Stomach (tissue), 9 donors: ENCODE data around the gene SMIM38. TPM values are rescaled to one million over a fixed set of nuclear protein-coding genes. Genes with fewer than 3 reads are reported as not detected.
"Not testable (repeated sequence)": the region's sequence is repeated elsewhere in the genome, so short reads cannot be mapped to it uniquely, and the experiment has no call there.

Source experiments
- DNase-seq, 2 donors: peaks; one replicate each; pipeline versions ENCODE4 v3.0.0 to v3.0.0-alpha.2; 2013 to 2019
- H3K27ac ChIP-seq, 5 donors: fragments of 200-600 bp in 4 of 5; sonication (generic) in 4 of 5; one replicate each; pipeline ENCODE4 v1.5.1; 2013 to 2019; ENCODE audit warnings: mild to moderate bottlenecking in 1 of 5, moderate library complexity in 1 of 5
- H3K27me3 ChIP-seq, 3 donors: fragments of 200-600 bp; sonication (generic); one replicate each; pipeline ENCODE4 v1.5.1; 2017 to 2019; ENCODE audit warnings: mixed run types in 1 of 3
- H3K36me3 ChIP-seq, 4 donors: fragments of 200-600 bp; sonication (generic); 1 replicate in 3 of 4; 2 replicates in 1 of 4; pipeline ENCODE4 v1.5.1; 2016 to 2019
- H3K4me1 ChIP-seq, 4 donors: fragments of 200-600 bp; sonication (generic); one replicate each; pipeline ENCODE4 v1.5.1; 2016 to 2019
- H3K4me3 ChIP-seq, 4 donors: fragments of 200-600 bp; sonication (generic) in 3 of 4; one replicate each; pipeline ENCODE4 v1.5.1; 2016 to 2019; ENCODE audit warnings: mild to moderate bottlenecking in 1 of 4
- H3K9me3 ChIP-seq, 4 donors: fragments of 200-600 bp; sonication (generic); one replicate each; pipeline ENCODE4 v1.5.1; 2016 to 2019
- EP300 ChIP-seq: sonication (generic); formaldehyde crosslinking; IDR thresholded peaks from one replicate; pipeline ENCODE4 v1.6.1; 2017; ENCODE audit warnings: antibody characterized with exemption
- POLR2A ChIP-seq, 4 donors: fragments of 450-650 bp; IDR thresholded peaks; one replicate each; pipeline ENCODE4 v1.6.1; 2016; ENCODE audit warnings: antibody characterized with exemption in 4 of 4, control low read depth in 2 of 4, mild to moderate bottlenecking in 1 of 4, moderate library complexity in 1 of 4
- POLR2AphosphoS5 ChIP-seq, 3 donors: sonication (generic); formaldehyde crosslinking; IDR thresholded peaks; one replicate each; pipeline ENCODE4 v1.6.1; 2016; ENCODE audit warnings: antibody characterized with exemption in 3 of 3
- WGBS, 5 donors: extraction: QIAGEN DNeasy Blood & Tissue Kit in 3 of 5; methylation state at CpG; one replicate each; pipeline versions ENCODE4 v1.1.5 to v1.1.7; 2013 to 2018; 5-methylcytosine and 5-hydroxymethylcytosine counted together
- intact Hi-C: fragments of 100-400 bp; cut with DNase I; formaldehyde crosslinking; loops from one replicate; pipeline ENCODE4 v1.15.1; 2023; ENCODE audit warnings: low total_unique reads
- polyA plus RNA-seq, 3 donors: library from polyadenylated mRNA; stranded (reverse); fragments of 200-250 nt; gene quantifications; one replicate each; pipeline ENCODE4 v1.2.3, GENCODE V29; 2013
- total RNA-seq, 5 donors: library from RNA; depleted of rRNA; stranded (reverse); fragments of >200 nt; gene quantifications; one replicate each; pipeline versions ENCODE4 v1.1.0 to v1.2.3, GENCODE V29; 2014 to 2016
- TF ChIP-seq, protein P1 (sequence below), 7 experiments: fragments of 450-650 bp in 4 of 7; fragments of 200-600 bp in 3 of 7; sonication (generic) in 3 of 7; IDR thresholded peaks; one replicate each; pipeline ENCODE4 v1.5.1; 2016 to 2019; ENCODE audit warnings: antibody characterized with exemption in 7 of 7, control low read depth in 2 of 7, mild to moderate bottlenecking in 1 of 7
- donor health status: healthy with polysubstance abuse.
- donor health status: Bipolar disorder and iron deficiency.
- donor health status: healthy.

The SMIM38 gene
- total and polyA plus RNA-seq, 8 donors, result 1.2 to 31.2 (median 9.3) TPM; not detected in 1

DNA sequence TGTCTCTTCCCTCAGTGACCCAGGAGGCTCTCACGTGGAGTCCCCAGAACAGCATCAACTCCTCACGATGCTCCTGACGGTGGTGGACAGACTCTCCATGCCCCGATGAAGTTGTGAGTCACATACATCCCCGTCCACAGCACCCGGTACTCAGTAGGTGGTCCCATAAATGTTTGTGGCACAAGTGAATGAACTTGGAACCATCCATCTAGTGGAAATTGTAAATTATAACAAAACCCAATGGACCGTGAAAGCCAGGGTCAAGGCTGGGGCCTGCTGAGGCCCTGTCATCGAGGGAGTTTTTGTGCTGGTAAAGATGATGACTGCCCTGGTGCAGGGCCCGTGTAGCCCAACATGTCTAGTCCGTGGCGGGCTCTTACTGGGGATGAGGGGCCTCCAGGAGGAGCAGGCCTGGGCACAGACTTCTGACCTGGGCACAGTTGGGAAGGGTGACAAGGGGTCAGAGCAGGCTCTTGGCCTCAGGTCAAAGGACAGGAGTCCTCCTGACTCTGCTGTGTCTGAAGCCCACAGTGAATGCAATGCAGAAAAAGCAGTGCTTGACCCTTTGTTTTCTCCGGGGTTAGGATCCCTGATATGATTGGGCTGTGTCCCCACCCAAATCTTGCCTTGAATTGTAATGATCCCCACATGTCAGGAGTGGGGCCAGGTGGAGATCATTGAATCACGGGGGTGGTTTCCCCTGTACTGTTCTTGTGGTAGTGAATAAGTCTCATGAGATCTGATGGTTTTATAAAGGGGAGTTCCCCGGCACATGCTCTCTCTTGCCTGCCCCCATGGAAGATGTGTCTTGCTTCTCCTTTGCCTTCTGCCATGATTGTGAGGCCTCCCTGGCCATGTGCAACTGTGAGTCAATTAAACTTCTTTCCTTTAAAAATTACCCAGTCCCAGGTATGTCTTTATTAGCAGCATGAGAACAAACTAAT, 20.0 kb upstream of the SMIM38 start:
- no peak for DNase-seq
- peaks cover 0 to 11% (median 0%) of the 10 kb centered on the region in 4 donors for H3K36me3 ChIP-seq
- intact Hi-C loops, result no loop called here
- H3K9me3 ChIP-seq, result peaks cover 0 to 4% (median 0%) of the 10 kb centered on the region in 4 donors
- no peaks in the 10 kb centered on the region for H3K27me3 ChIP-seq
- H3K27ac ChIP-seq, result peak overlapping the region in 3 of 5 donors; percentile 37 to 78 (median 53)
- peaks cover 0 to 28% (median 16%) of the 10 kb centered on the region in 4 donors for H3K4me1 ChIP-seq
- no peak for TF ChIP-seq EP300
- TF ChIP-seq, protein P1, sequence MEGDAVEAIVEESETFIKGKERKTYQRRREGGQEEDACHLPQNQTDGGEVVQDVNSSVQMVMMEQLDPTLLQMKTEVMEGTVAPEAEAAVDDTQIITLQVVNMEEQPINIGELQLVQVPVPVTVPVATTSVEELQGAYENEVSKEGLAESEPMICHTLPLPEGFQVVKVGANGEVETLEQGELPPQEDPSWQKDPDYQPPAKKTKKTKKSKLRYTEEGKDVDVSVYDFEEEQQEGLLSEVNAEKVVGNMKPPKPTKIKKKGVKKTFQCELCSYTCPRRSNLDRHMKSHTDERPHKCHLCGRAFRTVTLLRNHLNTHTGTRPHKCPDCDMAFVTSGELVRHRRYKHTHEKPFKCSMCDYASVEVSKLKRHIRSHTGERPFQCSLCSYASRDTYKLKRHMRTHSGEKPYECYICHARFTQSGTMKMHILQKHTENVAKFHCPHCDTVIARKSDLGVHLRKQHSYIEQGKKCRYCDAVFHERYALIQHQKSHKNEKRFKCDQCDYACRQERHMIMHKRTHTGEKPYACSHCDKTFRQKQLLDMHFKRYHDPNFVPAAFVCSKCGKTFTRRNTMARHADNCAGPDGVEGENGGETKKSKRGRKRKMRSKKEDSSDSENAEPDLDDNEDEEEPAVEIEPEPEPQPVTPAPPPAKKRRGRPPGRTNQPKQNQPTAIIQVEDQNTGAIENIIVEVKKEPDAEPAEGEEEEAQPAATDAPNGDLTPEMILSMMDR (IDR thresholded peaks at IDR 0.05), result no peak
- TF ChIP-seq POLR2A (IDR thresholded peaks at IDR 0.05), result no peak
- no peak for TF ChIP-seq POLR2AphosphoS5 (IDR thresholded peaks at IDR 0.05)
- H3K4me3 ChIP-seq, result no peak overlapping the region
- WGBS, 5 donors, result 83 to 87% (median 86%) methylated on average over 12 to 14 of the region's 14 CpGs

DNA sequence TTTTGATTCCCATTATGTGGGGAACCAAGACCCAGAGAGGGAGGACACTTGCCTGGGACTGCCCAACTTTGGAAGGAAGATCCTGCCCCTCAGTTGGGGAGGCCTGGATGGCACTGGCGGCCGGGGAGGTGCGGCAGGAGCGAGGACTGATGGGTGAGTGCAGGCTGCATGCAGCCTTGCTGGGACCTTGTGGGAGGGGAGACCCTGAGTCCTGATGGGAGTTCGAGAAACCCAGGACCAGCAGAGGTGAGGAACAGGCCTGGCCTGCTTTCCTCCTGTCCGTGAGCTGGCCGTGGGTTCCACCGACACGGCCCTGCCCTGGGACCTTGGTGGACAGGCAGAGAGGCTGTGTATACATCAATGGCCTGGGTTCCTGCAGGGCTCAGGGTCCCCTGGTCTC, 19.3 kb upstream of the SMIM38 start:
- peaks cover 0 to 4% (median 0%) of the 10 kb centered on the region in 4 donors for H3K9me3 ChIP-seq
- H3K27ac ChIP-seq, result peak overlapping the region in 3 of 5 donors; percentile 56 to 78 (median 68)
- TF ChIP-seq EP300 (no peak), POLR2AphosphoS5 (IDR thresholded peaks at IDR 0.05) (no peak), POLR2A (IDR thresholded peaks at IDR 0.05) (no peak)
- TF ChIP-seq, protein P1 (IDR thresholded peaks at IDR 0.05), result no peak
- no peaks in the 10 kb centered on the region for H3K27me3 ChIP-seq
- 92 to 100% (median 97%) methylated on average over 6 to 9 of the region's 9 CpGs for WGBS, 5 donors
- H3K4me1 ChIP-seq, result peaks cover 0 to 21% (median 10%) of the 10 kb centered on the region in 4 donors
- H3K4me3 ChIP-seq, result no peak overlapping the region
- DNase-seq, result no peak
- H3K36me3 ChIP-seq, result peaks cover 0 to 11% (median 0%) of the 10 kb centered on the region in 4 donors
- intact Hi-C loops, result no loop called here

DNA sequence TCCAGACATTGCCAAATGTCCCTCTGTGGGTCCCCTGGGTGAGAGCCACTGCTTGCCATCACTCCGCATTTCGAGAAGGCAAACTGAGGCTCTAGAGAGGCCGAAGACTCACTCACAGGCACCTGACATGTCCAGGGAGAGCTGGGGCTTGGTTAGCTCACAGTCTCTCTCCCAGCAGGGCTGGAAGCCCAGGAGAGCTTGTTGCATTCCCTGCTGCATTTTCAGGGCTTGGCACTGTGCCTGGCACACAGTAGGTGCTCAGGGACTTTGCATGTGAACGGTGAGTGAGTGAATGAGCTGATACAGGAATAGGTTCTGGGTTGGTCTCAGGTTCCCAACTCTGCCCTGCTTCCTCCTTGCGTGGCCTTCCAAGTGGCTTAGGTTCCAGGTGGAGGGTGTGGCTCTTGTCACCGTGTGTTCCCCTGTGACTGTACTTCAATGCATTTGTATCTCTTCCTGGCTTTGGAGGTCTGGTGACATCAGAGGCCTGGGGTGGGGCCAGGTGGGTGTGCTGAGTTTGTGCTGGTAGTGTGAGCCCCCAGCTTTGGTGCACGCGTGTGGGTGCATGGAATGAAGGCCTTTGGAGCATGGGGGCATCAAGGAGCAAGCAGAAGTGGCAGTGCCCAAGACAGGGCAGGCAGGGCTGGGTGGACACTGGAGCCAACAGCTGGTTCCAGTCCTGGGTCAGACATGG, 18.4 kb upstream of the SMIM38 start:
- Histone ChIP-seq H3K27me3 (no peaks in the 10 kb centered on the region), H3K9me3 (peaks cover 0 to 4% (median 0%) of the 10 kb centered on the region in 4 donors), H3K4me1 (peaks cover 0 to 13% (median 3%) of the 10 kb centered on the region in 4 donors), H3K27ac (peak overlapping the region; percentile 26 to 78 (median 56)), H3K36me3 (peaks cover 0 to 16% (median 0%) of the 10 kb centered on the region in 4 donors), H3K4me3 (no peak overlapping the region)
- intact Hi-C loops, result no loop called here
- TF ChIP-seq, protein P1 (IDR thresholded peaks at IDR 0.05), result no peak
- TF ChIP-seq POLR2AphosphoS5 (IDR thresholded peaks at IDR 0.05), result peak in 1 of 3 donors; percentile 34
- peak; percentile 58 to 59 for DNase-seq
- 74 to 86% (median 77%) methylated on average over 7 to 8 of the region's 8 CpGs for WGBS, 5 donors

DNA sequence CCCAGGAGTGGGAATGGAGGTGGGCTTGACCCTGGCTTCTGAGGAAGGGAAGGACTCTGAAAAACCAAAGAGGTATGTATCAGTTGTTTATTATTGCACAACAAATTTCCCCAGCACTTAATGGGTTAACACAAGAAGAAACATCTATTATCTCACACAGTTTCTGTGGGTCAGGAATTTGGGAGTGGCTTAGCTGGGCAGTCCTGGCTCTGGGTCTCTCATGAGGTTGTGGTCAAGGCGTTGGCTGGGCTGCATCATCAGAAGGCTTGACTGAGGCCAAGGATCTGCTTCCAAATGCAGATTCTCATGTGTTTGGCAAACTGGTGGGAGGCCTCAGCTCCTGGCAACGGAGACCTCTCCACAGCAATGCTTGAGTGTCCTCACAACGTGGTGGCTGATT, 17.5 kb upstream of the SMIM38 start:
- DNase-seq, result peak in 1 of 2 donors; percentile 51
- intact Hi-C loops, result no loop called here
- H3K9me3 ChIP-seq, result peaks cover 0 to under 1% (median 0%) of the 10 kb centered on the region in 4 donors
- no peak overlapping the region for H3K4me3 ChIP-seq
- no peaks in the 10 kb centered on the region for H3K27me3 ChIP-seq
- TF ChIP-seq, protein P1 (IDR thresholded peaks at IDR 0.05), result no peak
- no peak for TF ChIP-seq EP300
- peak in 1 of 3 donors; percentile 22 for TF ChIP-seq POLR2AphosphoS5 (IDR thresholded peaks at IDR 0.05)
- H3K4me1 ChIP-seq, result peaks cover 0 to 13% (median 3%) of the 10 kb centered on the region in 4 donors
- peaks cover 0 to 16% (median 0%) of the 10 kb centered on the region in 4 donors for H3K36me3 ChIP-seq
- WGBS, 5 donors, result 43 to 55% (median 43%) methylated on average over 3 of the region's 3 CpGs
- H3K27ac ChIP-seq, result peak overlapping the region in 4 of 5 donors; percentile 11 to 78 (median 64)

DNA sequence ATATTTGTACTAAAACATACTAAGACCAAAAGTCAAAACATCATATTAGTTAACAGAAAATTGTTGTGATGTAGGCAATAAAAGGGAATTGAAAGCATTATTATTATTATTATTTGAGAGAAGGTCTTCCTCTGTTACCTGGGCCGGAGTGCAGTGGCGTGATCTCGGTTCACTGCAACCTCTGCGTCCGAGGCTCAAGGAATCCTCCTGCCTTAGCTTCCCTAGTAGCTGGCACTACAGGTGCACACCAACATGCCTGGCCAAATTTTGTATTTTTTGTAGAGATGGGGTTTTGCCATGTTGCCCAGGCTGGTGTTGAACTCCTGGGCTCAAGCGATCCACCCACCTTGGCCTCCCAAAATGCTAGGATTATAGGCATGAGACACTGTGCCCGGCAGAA, 15.6 kb upstream of the SMIM38 start:
- intact Hi-C loops, H3K4me3 ChIP-seq, H3K27me3 ChIP-seq, H3K4me1 ChIP-seq, H3K27ac ChIP-seq, H3K9me3 ChIP-seq: not testable (repeated sequence)
- WGBS, 5 donors, result 94 to 99% (median 95%) methylated on average over 7 of the region's 7 CpGs
- peak in 1 of 2 donors; percentile 9 for DNase-seq
- peaks cover 0 to 21% (median 0%) of the 10 kb centered on the region in 4 donors for H3K36me3 ChIP-seq
